CD4-positive, alpha-beta T cell treated with Interleukin-15 for 1 hour (primary cell): ENCODE results near the gene CEACAM1.
"Not testable (repeated sequence)": the region's sequence is repeated elsewhere in the genome, so short reads cannot be mapped to it uniquely, and the experiment has no call there.

Experiments
- DNase-seq: peaks from one replicate; pipeline ENCODE4 v3.0.0-alpha.2; 2020

Gene CEACAM1

GRCh38 chr19:42547929-42548328, 19.6 kb upstream of the CEACAM1 start:
- no peak for DNase-seq

GRCh38 chr19:42546831-42547500, 18.7 kb upstream of the CEACAM1 start:
- DNase-seq = no peak

- no peak for DNase-seq
Measured at GRCh38 chr19:42544146-42544545, 15.9 kb upstream of the CEACAM1 start.

DNA sequence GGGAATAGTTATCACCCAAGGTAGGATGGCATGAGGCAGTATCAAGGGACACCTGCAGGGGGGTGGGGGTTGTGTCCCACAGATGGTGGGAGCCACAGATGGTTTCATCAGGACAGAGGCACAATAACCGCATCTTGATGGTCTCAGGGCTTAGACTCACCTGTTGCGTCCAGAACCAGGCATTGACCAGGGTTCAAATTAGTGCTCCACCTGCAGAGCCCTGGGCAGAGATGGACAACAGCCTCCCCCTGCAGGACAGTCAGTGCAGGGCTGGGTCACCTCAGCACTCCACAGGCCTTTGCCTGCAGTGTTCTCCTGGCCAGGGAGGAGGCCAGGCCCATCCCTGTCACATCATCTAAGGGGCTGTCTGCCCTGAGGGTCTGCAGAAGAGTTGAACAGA, 14.5 kb upstream of the CEACAM1 start:
- no peak for DNase-seq

- DNase-seq = no peak
Measured at GRCh38 chr19:42540071-42540553, 11.8 kb upstream of the CEACAM1 start.

DNA sequence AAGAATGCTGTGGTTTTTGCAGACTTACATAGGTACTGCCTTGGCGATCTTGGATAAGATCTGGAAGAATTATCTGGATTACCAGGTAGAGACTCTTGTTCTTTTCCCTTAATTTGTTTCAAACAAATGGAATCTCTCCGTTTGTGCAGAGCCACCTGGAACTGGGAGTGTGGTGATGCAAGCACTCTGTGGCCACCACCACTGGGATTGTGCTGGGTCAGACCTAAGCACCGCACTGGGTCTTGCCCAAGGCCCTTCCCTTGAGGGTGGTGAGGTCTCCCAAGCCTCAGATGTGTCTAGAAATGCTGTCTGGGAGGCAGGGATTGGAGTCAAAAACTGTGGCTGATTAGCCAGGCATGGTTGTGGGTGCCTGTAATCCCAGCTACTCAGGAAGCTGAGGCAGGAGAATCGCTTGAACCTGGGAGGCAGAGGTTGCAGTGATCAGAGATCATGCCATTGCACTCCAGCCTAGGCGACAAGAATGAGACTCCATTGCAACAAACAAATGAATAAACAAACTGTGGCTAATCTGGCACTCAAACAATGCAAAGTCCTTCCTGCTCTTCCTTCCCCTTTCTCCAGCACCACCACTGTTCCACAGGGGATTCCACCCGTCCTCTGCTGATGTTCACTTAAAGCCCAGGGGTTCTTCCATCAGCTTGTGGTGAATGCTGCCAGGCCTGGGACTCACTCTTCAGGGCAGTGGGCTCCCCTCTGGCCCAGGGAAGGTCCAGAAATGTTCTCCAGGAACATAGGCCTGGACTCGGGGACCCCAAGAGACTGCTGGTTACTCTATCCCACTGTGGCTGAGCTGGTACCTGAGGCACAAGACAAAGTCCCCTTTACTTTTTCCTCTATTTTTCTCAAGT, 10.8 kb upstream of the CEACAM1 start:
- DNase-seq = no peak

DNA sequence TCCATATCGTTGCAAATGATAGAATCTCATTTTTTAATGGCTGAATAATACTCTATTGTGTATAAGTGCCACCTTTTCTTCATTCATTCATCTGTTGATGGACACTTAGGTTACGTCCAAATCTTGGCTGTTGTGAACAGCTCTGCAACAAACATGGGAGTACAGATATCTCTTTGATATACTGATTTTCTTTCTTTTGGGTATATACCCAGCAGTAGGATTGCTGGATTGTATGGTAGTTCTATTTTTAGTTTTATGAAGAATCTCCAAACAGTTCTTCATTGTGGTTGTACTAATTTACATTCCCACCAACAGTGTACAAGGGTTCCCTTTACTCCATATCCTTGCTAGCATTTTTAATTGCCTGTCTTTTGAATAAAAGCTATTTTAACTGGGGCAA, 7.0 kb upstream of the CEACAM1 start:
- DNase-seq = not testable (repeated sequence)

- DNase-seq = no peak
Measured at GRCh38 chr19:42534391-42534790, 6.1 kb upstream of the CEACAM1 start.

- DNase-seq = no peak
Measured at GRCh38 chr19:42532891-42533290, 4.6 kb upstream of the CEACAM1 start.

GRCh38 chr19:42531313-42531712, 3.0 kb upstream of the CEACAM1 start:
- no peak for DNase-seq

GRCh38 chr19:42529248-42529764, 1.0 kb upstream of the CEACAM1 start:
- peak; percentile 67 for DNase-seq

DNA sequence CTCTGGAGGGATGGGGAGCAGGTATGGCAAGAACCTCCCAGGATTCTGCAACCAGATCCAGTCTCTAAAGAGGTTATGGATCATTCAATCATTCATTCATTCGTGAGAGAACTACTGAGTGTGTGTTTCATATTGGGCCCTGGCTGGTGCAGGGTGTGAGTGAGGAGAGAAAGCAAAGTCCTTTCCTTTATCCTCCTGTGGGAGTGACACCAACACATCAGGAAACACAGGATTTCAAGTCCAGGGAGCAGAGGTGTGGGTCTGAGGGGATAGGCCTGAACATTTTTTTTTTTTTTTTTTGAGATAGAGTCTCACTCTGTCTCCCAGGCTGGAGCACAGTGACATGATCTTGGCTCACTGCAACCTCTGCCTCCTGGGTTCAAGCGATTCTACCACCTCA, 3.3 kb downstream of the CEACAM1 start:
- no peak for DNase-seq

GRCh38 chr19:42524250-42524649, 4.0 kb downstream of the CEACAM1 start:
- DNase-seq = no peak

GRCh38 chr19:42522262-42522661, 6.0 kb downstream of the CEACAM1 start:
- not testable (repeated sequence) for DNase-seq

- no peak for DNase-seq
Measured at GRCh38 chr19:42521346-42522030, 6.8 kb downstream of the CEACAM1 start.

DNA sequence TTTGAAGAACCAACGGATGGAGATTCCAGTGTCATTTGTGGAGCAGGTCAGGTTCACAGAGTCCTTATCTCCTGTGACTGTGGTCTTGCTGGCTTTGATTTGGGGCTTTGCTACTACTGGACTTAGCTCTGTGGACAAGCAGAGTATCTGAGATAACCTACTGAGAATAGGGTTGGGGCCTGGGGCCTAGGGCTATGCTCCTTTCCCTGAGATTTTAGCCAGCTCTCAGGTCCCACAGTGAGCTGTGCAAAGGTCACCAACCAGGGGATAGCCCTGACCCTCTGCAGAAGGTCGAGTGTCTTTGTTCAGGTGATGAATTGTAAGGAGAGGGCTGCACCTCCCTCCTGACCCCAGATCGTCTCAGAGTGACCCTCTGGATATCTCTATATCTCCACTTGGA, 9.2 kb downstream of the CEACAM1 start:
- no peak for DNase-seq

DNA sequence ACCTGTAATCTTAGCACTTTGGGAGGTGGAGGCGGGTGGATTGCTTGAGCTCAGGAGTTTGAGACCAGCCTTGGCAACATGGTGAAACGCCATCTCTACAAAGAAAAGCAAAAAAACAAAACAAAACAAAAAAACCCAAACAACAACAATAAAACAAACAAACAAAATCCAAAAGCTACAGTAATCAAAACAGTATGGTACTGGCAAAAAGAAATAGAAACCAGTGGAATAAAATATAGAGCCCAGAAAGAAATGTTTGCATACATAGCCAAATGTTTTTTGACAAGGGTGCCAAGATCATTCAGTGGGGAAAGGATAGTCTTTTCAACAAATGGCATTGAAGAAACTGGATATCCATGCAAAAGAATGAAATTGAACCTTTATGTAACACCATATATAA, 11.5 kb downstream of the CEACAM1 start:
- DNase-seq = no peak

GRCh38 chr19:42515241-42515832, 12.9 kb downstream of the CEACAM1 start:
- DNase-seq = no peak

DNA sequence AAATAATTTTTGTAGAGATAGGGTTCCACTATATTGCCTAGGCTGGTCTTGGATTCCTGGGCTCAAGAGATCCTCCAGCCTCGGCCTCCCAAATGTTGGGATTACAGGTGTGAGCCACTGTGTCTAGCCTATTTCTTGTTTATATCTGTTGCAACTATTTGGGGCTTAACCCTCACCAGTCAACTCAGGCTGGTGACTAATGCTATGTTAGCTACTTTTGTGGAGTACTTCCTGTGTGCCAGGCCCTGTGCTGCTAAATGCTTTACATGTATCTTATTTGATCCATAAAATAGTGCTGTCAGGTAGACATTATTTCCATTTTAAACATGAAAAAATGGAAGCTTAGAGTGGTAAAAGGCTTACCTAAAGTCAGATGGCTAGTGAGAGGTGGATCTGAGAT, 13.8 kb downstream of the CEACAM1 start:
- no peak for DNase-seq

- DNase-seq = no peak
Measured at GRCh38 chr19:42512743-42513304, 15.5 kb downstream of the CEACAM1 start.

- DNase-seq = no peak
Measured at GRCh38 chr19:42512130-42512636, 16.1 kb downstream of the CEACAM1 start.

GRCh38 chr19:42511340-42511739, 16.9 kb downstream of the CEACAM1 start:
- no peak for DNase-seq
